ENCODE data around the gene SPRTN. TPM values are rescaled to one million over a fixed set of nuclear protein-coding genes. Genes with fewer than 3 reads are reported as not detected.

SPRTN gene
- total and polyA plus RNA-seq, 11 donors: 3.2 to 10.6 (median 8.0) TPM

DNA sequence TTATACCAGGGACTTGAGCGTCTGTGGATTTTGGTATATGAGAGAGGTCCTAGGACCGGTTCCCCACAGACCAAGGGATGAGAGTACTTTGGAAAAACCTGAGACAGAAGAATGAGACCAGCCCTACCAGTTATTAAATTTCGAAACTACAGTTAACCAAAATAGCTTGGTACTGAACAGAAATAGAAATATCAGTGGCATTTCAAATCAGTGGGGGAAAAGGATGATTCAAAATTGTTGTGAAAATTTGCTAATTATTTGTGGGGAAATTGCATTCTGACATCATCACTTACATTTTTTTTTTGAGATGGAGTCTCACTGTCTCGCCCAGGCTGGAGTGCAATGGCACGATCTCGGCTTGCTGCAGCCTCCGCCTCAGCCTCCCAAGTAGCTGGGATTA is 8.6 kb upstream of the SPRTN start:
- H3K27ac ChIP-seq: no peak overlapping the region
- no peak for ATAC-seq
- intact Hi-C loops (cut with DNase I): no loop called here
- peaks cover 0 to 20% (median 6%) of the 10 kb centered on the region in 9 donors for H3K36me3 ChIP-seq
- DNase-seq: no peak
- no peaks in the 10 kb centered on the region for H3K9me3 ChIP-seq
- no peak overlapping the region for H3K4me3 ChIP-seq
- TF ChIP-seq, protein P1, sequence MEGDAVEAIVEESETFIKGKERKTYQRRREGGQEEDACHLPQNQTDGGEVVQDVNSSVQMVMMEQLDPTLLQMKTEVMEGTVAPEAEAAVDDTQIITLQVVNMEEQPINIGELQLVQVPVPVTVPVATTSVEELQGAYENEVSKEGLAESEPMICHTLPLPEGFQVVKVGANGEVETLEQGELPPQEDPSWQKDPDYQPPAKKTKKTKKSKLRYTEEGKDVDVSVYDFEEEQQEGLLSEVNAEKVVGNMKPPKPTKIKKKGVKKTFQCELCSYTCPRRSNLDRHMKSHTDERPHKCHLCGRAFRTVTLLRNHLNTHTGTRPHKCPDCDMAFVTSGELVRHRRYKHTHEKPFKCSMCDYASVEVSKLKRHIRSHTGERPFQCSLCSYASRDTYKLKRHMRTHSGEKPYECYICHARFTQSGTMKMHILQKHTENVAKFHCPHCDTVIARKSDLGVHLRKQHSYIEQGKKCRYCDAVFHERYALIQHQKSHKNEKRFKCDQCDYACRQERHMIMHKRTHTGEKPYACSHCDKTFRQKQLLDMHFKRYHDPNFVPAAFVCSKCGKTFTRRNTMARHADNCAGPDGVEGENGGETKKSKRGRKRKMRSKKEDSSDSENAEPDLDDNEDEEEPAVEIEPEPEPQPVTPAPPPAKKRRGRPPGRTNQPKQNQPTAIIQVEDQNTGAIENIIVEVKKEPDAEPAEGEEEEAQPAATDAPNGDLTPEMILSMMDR (IDR thresholded peaks at IDR 0.05): no peak
- no peak for TF ChIP-seq POLR2A (IDR thresholded peaks at IDR 0.05)
- 93 to 96% (median 94%) methylated on average over 7 of the region's 7 CpGs for WGBS, 4 donors
- no peaks in the 10 kb centered on the region for H3K27me3 ChIP-seq
- H3K4me1 ChIP-seq: peaks cover 0 to 25% (median 20%) of the 10 kb centered on the region in 12 donors

DNA sequence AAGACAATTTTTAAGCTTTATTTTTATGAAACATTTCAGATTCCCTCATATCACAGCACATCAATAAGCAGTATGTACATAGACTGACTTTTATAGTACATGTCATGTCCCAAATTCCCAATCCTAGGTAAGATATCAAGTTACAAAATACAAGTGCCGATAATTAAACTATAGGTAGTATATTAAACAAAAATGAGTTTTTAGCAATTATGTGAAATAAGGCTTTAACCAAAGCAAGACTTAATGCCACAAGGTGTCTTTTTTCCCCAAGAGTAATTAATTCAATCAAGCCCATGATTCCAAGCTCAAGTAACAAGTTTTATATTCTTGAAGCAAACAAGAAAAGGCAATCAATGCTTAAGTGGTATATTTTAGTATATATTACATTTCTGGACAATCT is 5.3 kb upstream of the SPRTN start:
- no peak for TF ChIP-seq POLR2A (IDR thresholded peaks at IDR 0.05)
- TF ChIP-seq, protein P1 (IDR thresholded peaks at IDR 0.05): no peak
- Histone ChIP-seq H3K4me1 (peaks cover 3 to 52% (median 43%) of the 10 kb centered on the region in 12 donors), H3K4me3 (peak overlapping the region in 1 of 12 donors; percentile 93), H3K27ac (no peak overlapping the region), H3K27me3 (no peaks in the 10 kb centered on the region), H3K36me3 (peaks cover 0 to 27% (median 11%) of the 10 kb centered on the region in 9 donors), H3K9me3 (no peaks in the 10 kb centered on the region)
- ATAC-seq (no peak), DNase-seq (no peak)
- WGBS, 4 donors: 90 to 98% (median 94%) methylated on average over 1 of the region's 1 CpG
- intact Hi-C loops (cut with DNase I): loop anchor here in 3 of 10 donors (10.0 kb wide), 2 partner anchors 82 to 88 kb away; partner anchors contain the start of gene GNPAT (in 2 of the 3)

DNA sequence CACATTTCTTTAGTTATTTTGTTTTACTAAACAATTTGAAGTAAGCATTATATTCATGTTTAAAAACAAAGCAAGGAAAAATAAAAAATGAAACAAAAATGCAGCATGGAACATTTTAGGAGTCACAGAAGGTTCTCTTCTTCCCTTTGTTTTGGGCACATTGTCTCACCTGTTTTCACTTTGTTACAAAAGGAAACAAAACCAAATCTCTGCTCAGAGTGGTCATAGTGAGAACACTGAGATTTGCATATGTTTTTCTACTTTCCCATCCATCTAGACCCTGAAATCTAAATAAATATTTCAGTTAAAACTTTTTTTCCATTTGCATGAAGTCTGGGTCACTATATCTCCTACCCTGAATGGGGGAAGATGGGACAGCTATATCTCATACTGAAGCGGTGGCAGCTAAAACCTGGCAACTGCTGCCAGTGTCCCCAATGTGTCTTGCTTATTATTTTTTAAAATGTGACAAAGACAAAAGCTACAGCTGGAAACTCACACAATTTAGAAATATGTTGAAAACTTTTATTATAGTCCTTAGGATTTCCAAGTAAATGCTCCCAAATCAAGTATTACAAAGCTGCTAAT is 3.9 kb upstream of the SPRTN start:
- DNase-seq (no peak), ATAC-seq (no peak)
- peak overlapping the region in 11 of 12 donors; percentile 0 to 96 (median 80) for H3K4me3 ChIP-seq
- WGBS, 4 donors: 37 to 51% (median 39%) methylated on average over 1 of the region's 1 CpG
- intact Hi-C loops (cut with DNase I): loop anchor here in 3 of 10 donors (10.0 kb wide), 2 partner anchors 81 to 89 kb away; partner anchors contain the start of gene GNPAT (in 2 of the 3)
- H3K9me3 ChIP-seq: no peaks in the 10 kb centered on the region
- peaks cover 0 to 27% (median 11%) of the 10 kb centered on the region in 9 donors for H3K36me3 ChIP-seq
- TF ChIP-seq, protein P1 (IDR thresholded peaks at IDR 0.05): no peak
- no peak for TF ChIP-seq POLR2A (IDR thresholded peaks at IDR 0.05)
- no peaks in the 10 kb centered on the region for H3K27me3 ChIP-seq
- H3K27ac ChIP-seq: no peak overlapping the region
- H3K4me1 ChIP-seq: peaks cover 9 to 60% (median 48%) of the 10 kb centered on the region in 12 donors

DNA sequence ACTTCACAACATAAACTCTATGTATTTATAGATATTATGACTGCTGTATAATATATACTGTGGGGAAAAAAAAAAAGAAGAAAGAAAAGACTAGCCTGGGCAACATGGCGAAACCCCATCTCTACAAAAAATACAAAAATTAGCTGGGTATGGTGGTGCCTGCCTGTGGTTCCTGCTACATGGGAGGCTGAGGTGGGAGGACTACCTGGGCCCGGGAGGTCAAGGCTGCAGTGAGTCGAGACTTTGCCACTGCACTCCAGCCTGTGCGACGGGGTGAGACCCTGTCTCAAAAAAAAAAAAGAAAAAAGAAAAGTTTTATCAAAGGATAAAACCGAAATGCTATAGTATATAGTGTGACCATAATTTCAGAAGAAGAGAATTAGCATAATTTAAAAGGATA is 3.1 kb upstream of the SPRTN start:
- Histone ChIP-seq H3K4me1 (peaks cover 14 to 66% (median 55%) of the 10 kb centered on the region in 12 donors), H3K27ac (no peak overlapping the region), H3K36me3 (peaks cover 0 to 27% (median 11%) of the 10 kb centered on the region in 9 donors), H3K4me3 (peak overlapping the region; percentile 0 to 96 (median 82)), H3K9me3 (no peaks in the 10 kb centered on the region), H3K27me3 (no peaks in the 10 kb centered on the region)
- DNase-seq: no peak
- intact Hi-C loops (cut with DNase I): loop anchor here in 5 of 10 donors (5.0 to 10.0 kb wide), 4 partner anchors 80 to 192 kb away; partner anchors contain the start of genes GNPAT (in 3 of the 5) and TSNAX (in 1 of the 5)
- ATAC-seq: no peak
- TF ChIP-seq, protein P1 (IDR thresholded peaks at IDR 0.05): no peak
- no peak for TF ChIP-seq POLR2A (IDR thresholded peaks at IDR 0.05)
- WGBS, 4 donors: 85 to 90% (median 87%) methylated on average over 6 of the region's 6 CpGs
